CD4-positive, alpha-beta T cell treated with Interferon alpha-2 for 1 hour (primary cell): ENCODE results near the gene JCHAIN.
"Not testable (repeated sequence)": the region's sequence is repeated elsewhere in the genome, so short reads cannot be mapped to it uniquely, and the experiment has no call there.

Source experiments
- DNase-seq, 2 donors: peaks; one replicate each; pipeline ENCODE4 v3.0.0-alpha.2; 2020 to 2022

JCHAIN gene

DNA sequence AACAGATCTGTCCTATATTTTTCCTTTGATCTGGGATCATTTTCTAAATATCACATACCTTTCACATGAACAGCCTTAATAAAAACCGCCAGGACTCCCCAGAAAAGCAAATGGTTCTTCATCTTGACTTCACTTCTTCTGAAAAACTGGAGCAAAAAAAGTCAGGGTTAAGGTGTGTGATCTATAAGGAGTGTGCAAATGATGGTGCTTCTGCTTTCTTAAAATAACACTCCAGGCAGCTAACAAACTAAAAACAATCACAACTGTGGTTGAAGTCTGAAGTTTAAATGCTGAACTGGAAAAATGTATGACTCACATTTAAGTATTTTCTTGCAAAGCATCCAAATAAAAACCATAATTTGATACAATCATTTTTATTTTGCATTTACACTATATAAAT, at the start of gene JCHAIN:
TSS of gene JCHAIN (minus strand) at position 140 of the 400 bp plus-strand sequence. CDS start at position 122, 18 bp downstream.
- DNase-seq = no peak

DNA sequence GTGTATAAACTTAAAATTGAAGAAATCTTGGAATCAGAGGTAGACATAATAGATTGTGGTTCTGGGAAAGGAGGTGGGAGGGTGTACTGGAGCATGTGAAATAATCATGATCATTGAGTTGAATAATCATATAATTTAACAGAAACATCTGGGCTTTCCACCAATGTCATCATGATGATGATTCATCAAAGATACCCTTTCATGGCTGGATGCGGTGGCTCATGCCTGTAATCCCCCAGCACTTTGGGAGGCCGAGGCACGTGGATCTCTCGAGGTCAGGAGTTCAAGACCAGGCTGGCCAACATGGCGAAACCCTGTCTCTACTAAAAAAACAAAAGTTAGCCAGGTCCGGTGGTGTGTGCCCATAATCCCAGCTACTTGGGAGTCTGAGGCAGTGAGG, 48.8 kb upstream of the JCHAIN start:
- peak in 1 of 2 donors; percentile 51 for DNase-seq

DNA sequence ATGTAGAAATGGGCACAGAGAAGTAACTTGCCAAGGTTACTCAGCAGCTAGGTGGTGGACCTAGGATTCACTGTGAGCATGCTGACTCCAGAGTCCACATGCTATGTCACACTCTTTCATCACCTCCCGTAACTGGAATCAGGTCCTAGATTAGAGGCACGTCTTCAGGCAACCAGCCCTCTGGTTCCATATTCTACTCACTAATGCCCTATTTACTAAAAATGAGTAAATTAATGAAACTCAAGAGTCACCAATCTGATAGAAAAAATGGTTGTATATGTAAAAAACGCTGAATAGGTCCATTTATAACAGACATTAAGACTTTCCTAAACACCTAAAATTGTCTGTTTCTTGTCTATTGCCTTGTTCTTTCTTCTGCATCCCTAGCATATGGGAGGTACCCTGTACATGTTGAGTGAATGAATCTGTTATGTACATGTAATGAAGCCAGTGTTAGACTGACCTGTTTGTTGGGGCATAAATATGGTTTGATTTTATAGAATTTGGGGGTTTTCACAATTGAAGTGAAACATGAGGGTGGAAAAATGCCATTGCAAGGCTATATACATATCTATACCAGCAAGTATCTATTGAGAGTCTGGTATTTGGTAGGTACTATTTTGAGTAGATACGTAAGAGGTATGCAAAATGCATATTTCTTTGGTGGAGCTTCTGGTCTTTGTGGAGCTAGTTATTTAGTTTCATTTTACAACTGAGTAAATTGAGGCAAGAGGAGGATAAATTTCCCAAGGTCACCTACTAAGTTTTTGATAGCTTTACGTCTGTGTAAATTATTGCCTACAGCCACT, 48.0 kb upstream of the JCHAIN start:
- peak in 1 of 2 donors; percentile 29 for DNase-seq

DNA sequence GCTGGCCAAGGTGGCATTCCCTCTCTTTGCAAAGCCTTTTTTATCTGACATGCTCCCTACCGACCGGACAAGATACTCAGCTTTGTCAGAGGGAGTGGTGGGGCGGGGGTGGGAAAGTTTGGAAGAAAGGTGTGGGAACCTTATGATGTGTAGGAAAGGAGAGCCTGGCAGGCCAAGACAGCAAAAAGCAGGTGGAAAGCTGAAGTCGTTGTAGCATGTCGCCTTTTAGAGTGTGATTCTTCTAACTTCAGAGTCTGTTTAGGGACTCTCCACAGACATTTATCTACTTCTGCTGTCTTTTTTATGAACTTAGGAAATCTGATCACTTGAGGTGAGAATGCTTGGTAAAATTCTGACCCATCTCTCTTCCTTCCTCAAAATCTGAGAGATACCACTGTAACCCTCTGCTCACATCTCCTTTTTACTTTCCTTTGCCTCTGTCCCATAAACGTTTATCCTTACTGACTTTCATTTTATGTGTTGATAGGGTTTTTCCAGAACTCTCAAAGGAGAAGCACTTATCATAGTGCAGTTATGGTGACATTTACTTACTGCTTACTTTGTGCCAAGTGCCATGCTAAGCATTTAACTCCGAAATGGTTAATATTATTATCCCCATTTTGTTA, 47.3 kb upstream of the JCHAIN start:
- no peak for DNase-seq

DNA sequence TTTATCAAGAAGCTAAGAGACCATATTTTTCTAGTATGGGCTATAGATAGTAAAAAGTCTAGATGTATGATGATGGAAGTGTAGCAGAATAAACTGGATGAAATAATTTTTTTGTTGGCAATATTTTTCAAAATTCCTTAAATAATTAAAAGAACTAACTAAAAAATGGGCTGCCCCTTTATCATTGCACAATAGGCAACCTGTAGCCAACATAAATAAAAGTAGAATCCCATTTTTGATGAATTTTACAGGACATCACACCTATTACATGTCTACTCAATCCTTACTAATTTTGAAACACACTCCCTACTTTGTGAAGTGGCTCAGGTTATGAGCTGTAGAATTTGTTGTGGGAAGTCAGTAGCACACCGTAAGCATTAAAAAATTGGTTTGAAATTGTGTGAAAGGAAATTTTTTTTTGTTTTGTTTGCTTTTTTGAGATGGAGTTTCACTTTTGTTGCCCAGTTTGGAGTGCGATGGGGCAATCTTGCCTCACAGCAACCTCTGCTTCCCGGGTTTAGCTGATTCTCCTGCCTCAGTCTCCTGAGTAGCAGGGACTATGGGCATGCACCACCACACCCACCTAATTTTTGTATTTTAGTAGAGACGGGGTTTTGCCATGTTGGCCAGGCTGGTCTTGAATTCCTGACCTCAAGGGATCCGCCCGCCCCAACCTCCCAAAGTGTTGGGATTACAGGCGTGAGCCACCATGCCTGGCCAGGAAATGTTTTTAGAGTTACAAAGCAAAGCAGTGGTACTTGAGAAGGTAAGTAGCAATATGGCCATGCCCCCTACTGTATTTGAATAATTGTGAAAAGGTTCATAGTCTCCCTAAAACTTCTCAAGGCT, 46.5 kb upstream of the JCHAIN start:
- DNase-seq = no peak

DNA sequence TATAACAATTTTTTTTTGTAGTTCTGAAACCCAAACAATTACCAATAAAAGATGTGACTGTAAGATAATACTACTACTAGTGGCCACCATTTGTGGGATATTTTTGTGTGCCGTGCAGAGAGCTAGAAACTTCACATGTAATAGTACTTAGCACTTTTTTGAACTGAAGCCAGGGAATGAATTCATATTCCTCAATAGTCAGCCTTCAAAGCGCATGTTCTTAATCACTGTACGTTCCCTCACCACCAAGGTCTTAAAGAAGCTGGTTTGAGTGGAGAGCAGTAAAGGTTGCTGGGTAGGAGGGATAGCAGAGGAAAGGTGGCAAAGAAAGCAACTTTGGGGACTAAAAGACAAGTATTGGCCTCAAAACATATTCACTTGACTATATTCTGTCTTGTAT, 45.8 kb upstream of the JCHAIN start:
- no peak for DNase-seq

DNA sequence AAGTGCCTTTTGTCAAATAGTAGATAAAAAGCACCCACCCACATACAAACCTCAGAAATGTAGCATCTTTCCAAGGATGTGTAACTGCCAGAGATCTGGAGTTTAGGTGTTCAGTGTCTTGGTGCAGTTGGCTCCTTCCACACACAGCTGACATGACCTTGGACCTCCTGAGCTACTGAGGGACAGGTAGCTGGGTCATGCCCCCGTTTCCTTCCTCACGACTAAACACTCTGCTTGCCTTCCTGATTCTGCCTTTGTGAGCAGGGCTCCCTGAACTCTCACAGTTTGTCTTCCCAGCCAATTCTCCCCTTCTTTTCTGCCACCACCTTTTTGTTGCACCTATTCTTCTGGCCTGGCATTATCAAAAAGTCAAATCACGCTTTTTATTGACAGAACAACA, 45.3 kb upstream of the JCHAIN start:
- DNase-seq = no peak

DNA sequence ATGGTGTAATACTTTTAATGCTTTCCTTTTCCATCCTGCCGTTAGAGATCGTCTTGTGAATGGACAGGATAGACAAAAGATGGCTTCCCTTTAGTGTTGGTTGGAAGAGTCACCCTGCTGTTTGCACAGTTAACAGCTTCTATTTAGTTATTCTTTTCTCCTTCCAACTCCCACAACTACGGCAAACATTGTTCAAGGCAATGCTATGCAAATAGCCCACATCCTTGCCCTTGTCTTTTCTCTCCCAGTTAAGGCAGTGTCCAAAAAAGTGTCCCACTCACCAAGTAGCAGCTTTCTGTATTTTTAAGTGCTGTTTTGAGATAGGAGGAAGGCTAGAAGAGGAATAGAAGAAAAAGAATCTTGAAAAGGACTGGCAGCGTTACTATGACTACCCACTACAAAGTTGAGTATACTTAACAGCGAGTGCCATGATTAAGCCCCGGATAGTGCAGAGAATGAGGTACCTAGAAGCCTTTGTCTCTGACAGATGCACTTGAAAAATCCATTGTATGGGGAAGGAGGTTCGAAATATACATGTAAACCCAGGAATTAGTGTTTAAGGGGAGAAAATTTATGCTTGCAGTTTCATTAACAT, 43.4 kb upstream of the JCHAIN start:
- no peak for DNase-seq

DNA sequence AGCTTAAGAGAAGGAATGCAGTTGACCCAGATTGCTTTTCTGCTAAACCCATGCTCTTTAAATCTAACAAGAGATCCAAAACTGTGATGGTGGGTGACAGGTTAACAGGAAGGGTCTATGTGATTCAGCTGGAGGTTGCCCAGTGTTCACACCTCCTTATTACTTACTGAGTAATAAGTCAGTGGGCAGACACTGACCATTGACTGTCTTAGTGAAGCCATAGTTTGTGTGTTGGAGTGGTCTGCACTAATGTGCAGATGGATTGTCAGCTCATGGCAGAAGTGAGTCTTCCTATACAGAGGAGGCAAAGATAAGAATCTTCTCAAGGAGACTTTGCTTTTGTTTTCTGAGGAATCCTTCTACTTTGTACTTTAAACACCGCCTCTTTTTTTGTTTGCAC, 40.2 kb upstream of the JCHAIN start:
- DNase-seq = no peak

DNA sequence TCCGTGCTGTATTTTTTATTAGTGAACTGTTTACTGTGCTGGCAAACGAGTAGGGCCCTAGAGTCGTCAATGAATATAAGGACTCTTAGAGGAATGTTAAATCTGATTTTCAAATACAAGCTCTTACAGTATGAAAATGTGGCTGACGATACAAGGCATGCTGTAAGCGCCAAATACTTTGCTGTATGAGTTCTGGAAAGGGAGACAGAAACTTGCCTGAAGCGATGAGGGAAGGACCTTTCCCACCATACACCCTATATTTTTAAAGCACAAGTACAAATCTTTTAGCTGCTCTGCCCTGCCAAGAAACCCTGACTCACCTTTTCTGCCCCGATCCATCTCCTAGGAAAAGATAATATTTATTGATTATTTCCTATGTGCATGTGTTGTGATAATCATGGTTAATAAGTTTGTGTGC, 39.7 kb upstream of the JCHAIN start:
- no peak for DNase-seq

DNA sequence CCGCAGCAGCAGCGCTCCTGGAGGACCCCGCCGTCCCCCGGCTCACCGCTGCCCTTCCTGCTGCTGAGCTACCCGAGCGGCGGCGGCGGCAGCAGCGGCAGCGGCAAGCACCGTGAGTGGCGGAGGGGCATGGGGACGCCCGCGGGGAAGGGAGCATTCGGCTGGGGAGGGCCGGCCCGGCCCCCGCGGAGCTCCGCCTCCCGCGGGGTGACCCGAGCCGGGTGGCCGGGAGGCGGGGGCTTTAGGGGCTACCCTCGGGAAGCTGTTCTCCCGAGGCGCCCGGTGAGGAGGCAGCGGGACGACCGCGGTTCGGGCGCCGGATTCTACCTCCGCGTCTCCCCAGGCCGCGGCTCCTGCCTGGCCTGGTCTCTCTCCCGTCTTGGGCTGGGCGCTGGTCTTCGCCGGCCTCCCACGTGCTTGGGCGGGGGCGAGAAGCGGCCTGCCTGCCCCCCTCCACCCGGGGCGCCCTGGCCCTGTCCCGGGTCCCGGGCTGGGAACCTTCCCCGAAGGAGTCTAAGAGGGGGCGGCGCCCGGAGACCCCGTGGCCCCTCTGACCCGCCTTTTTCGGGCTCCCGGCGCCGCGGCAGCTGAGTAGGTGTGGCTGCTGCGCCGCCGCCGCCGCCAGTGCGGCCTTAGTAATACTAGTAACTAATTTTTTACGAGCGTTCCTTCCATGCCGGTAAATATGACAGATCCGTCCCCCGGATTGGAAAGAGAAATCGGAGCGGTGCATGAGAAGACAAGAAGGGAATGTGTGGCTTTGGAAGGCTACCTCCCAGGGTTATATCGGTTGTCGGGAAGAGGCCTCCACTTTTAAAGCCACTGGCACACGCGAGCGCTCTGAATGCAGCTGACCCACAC, 39.1 kb upstream of the JCHAIN start:
- peak; percentile 67 to 81 for DNase-seq

DNA sequence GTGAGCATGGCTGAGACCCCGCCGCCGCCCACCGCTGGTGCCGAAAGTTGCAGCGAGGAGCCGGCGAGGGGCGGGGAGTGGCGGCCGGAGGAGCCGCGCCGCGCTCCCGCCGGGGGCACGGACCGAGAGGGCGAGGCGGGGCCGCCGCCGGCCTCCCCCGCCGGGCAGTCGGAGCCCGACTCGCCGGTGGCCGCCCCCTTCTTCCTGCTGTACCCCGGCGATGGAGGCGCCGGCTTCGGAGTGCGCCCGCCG, 38.5 kb upstream of the JCHAIN start:
- no peak for DNase-seq

DNA sequence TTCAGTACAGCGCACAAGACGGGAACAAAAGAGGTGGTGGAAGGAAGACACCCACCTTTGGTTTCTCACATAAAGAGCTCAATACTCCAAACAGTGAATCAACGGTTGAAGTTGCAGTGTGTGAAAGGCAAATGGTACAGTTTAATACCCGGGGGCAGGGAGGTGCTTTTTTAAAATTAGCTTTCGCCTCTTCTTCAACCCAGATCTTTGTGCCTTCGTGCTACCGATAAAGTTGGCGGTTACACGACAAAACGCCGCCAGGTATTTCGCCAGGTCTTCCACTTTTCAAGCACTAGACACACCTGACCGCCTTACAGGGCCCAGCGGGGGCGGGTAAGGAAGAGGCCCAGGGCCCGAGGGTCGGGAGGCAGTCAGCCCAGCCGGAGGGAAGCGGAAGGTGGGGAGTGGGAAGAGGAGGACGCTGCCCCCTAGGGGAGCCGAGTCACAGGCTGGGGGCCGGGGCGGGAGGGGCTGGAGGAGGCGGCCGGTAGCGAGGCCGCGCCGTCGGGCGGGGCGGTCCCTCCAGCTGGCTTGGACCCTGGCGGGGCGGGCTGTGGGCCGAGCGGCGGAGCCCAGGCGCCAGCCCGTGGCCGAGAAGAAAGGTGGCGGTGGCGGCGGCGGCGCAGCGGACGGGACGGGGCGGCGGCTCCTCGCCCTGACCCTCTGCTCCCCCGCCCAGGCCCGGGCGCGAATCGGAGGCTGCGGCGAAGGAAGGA, 38.1 kb upstream of the JCHAIN start:
- peak; percentile 62 to 73 for DNase-seq

DNA sequence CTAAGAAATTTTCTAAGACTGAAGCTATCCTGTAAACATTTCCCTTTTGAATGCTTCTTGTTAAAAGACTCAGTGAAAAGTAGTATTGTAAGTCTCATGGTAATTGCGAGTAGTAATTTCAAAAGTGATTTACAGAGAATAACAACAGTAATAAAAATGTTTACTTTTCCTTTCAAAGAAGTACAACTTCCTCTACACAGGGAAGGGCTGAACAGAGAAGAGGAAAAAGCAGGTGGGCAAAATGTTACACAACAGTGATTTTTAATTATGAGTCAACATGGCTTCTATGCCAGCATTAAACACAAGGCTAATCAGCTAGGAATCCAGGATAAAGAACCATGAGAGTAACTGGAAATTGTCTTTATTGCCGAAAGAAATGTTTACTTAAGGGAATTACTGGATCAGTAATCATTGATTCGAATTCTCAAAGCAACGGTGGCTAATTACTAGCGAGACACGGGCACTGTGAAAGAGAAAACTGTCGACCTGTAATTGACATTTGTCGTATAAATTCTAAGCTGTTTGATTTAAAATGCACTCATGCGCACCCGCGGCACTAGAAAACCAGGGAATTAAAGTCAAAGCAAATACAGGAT, 37.4 kb upstream of the JCHAIN start:
- DNase-seq = no peak

DNA sequence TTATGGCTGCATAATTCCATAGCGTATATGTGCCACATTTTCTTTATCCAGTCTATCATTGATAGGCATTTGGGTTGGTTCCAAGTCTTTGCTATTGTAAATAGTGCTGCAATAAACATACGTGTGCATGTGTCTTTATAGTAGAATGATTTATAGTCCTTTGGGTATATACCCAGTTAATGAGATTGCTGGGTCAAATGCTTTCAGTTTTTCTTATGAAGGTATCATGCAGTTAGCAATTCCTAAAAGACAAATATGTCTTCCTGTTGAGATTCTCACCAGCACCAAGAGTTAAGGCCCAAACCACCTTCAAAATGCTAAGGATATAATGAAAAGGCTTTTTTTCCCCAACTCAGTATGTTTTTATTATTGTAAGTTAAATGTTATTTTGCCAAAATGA, 36.3 kb upstream of the JCHAIN start:
- DNase-seq = not testable (repeated sequence)

DNA sequence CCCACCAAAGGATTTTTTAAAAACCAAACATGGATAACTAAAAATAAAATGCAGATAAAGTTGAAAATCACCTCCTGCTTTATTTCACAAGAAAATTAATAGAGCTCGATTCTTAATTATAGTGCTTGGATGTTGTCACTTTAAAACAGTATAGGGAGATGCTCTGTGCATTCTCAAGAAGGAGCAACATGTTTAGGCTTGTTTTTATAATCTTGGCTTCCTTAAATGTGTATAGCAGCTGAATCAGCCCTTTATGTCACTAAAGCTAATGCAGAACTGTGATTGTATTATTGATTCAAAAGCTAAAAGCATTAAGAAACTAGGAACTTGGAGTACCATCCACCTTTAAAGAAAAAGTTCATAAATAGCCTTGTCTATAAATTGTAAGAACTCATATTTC, 35.0 kb upstream of the JCHAIN start:
- DNase-seq = no peak

DNA sequence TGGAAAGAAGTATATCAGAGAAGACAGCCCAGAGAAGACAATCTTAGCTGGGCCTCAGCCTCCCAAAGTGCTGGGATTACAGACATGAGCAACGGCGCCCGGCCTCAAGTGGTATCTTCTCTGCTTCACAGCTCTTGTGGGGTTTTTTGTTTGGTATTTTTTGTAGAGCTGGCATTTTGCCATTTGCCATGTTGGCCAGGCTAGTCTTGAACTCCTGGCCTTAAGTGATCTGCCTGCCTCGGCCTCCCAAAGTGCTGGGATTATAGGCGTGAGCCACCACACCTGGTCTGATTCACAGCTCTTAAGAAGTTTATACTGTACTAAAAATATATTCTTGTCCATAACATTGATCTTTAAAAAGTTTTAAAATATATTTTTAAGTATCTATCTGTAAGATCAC, 34.4 kb upstream of the JCHAIN start:
- no peak for DNase-seq

DNA sequence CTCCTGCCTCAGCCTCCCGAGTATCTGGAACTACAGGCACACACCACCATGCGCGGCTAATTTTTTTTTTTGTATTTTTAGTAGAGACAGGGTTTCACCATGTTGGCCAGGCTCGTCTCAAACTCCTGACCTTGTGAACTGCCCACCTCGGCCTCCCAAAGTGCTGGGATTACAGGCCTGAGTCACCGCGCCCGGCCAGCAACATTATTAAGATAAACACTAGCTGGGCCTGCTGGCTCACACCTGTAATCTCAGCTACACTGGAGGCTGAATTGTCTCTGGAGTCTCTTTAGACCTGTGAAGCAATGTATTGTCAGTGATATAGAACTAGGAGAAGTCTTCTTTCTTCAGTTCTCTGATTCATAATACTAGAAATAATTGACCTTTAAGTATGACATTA, 32.1 kb upstream of the JCHAIN start:
- DNase-seq = not testable (repeated sequence)

DNA sequence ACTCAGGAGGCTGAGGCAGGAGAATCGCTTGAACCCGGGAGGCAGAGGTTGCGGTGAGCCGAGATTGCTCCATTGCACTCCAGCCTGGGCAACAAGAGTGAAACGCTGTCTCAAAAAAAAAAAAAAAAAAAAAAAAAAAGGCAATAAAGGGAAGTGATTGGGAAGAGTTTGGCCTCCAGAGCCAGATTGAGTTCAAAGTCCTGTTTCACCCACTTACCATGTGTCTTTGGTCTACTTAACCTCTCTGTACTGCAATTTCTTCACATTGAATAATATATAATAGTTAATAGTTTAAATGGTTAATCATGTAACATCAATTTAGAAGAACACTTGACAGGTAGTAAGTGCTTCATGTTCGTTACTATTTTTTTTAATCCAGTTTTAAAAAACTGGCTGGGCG, 28.3 kb upstream of the JCHAIN start:
- DNase-seq = not testable (repeated sequence)

DNA sequence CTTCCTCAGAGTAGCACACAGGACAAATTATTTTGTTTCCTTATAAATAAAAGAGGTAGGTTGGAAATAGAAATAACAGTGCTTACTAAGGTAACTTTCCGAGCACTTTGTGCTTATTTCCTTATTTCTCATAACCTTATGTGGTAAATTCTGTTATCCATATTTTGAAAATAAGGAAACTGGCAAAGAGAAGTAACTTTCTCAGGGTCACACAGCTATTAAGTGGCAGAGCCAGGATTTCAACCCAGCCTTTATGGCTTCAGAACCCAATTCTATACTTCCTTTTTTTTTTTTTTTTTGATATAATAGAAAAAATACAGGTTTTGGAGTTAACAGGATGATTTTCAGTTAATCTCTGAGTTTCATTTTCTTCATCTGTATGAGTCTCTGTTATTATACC, 25.4 kb upstream of the JCHAIN start:
- no peak for DNase-seq

DNA sequence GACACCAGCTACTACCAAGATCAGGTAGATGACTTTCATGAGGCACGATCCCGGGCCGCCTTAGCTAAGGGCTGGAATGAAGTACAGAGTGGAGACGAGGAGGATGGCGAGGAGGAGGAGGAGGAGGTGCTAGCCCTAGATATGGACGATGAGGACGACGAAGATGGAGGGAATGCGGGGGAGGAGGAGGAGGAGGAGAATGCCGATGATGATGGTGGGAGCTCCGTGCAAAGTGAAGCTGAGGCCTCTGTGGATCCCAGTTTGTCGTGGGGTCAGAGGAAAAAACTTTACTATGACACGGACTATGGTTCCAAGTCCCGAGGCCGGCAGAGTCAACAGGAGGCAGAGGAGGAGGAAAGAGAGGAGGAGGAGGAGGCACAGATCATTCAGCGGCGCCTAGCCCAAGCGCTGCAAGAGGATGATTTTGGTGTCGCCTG, 22.5 kb upstream of the JCHAIN start:
- peak in 1 of 2 donors; percentile 16 for DNase-seq
